ENCODE measurements around the gene DIO1.
A peak's percentile ranks its signal among the peaks of the same experiment; 100 is the strongest.

DIO1 gene

GRCh38 chr1:53895421-53895820, 1.4 kb downstream of the DIO1 start:
- DNase-seq: no peak

- no peak for DNase-seq
Observed at GRCh38 chr1:53896635-53897229, 2.7 kb downstream of the DIO1 start.

DNA sequence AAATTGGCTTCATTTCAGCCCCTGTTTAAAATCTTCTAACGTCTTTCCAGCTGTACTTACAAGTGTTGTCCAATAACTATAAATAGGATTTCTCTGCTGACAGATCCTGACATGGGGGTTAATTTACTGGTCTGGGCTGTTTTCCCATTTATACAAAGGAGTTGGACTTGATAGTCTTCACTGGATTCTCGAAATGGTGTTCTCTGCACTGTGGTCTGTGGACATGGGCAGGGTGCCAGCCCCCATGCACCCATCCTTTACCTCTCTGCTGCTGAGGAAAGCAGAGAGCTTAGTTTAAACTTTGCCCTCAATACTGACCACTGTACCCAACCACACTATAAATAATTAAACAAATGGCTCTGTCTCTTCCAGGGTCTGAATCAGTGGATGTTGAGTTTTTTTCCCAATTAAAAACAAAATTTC, 5.2 kb downstream of the DIO1 start:
- DNase-seq: no peak

GRCh38 chr1:53899708-53900107, 5.7 kb downstream of the DIO1 start:
- no peak for DNase-seq

- no peak for DNase-seq
Observed at GRCh38 chr1:53902235-53903138, 8.5 kb downstream of the DIO1 start.

- no peak for DNase-seq
Observed at GRCh38 chr1:53905509-53905908, 11.5 kb downstream of the DIO1 start.

GRCh38 chr1:53906121-53906520, 12.1 kb downstream of the DIO1 start:
- no peak for DNase-seq

GRCh38 chr1:53909946-53910345, 16.0 kb downstream of the DIO1 start:
- no peak for DNase-seq

- no peak for DNase-seq
Observed at GRCh38 chr1:53911442-53911841, 17.5 kb downstream of the DIO1 start.

DNA sequence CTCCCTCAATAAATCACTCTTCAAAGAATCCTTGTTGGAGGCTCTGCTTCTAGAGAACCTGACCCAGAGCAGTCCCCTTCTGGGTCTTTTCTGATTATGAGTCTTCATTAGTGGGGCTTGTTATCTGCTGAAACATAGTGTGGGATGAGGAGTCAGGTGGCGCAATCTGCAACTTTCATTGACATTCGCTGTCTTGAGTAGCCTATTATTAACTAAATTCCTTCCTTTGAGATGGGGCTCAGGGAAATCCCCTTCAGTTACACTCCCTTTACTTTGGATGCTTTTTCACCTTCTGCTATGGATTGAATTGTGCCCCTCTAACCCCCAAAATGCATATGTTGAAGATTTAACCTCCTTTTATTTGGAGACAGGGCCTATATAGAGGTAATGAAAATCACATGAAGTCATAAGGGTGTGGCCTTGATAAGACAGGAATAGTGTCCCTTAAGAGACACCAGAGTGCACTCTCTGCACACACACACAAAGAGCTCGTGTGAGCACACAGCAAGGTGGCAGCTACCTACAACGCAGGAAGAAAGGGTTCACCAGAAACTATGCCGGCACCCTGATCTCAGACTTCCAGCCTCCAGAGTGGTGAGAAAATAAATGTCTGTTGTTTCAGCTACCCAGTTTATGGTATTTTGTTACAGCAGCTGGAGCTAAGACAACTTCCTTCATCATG, 19.5 kb downstream of the DIO1 start:
- DNase-seq: no peak

DNA sequence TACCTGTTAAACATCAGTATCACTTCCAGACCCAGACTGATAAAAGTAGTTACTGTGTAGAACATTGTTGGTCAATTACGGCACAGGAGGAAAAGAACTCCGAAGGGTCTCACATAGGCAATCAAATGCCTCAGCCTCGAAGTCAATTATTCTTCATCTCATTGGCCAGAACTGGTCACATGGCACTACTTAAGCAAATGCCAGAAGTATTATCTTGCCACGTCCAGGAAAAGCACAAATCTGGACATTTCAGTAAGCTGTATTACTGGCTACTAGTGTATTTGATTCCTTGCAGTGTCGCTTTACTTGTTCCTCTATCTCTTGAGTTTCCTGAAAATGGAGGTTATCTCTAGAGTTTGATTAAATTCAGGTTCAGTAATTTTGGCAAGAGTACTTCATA, 24.4 kb downstream of the DIO1 start:
- DNase-seq: no peak

DNA sequence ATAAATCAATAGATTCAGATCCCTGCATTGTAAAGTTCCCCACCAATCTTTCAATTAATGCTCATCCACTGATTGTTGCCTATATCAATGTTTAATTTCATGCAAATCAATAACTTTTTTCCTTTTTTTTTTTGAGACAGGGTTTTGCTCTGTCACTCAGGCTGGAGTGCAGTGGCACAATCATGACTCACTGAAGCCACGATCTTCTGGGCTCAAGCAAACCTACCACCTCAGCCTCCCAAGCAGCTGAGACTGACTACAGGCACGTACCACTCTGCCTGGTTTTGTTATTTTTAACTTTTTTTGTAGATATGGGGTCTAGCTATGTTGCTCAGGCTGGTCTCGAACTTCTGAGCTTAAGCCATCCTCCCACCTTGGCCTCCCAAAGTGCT, 25.7 kb downstream of the DIO1 start:
- DNase-seq: peak in 1 of 2 experiments; percentile 4

GRCh38 chr1:53927376-53927881, 33.4 kb downstream of the DIO1 start:
- no peak for DNase-seq

GRCh38 chr1:53929246-53929960, 35.4 kb downstream of the DIO1 start:
- DNase-seq: no peak

- no peak for DNase-seq
Observed at GRCh38 chr1:53930932-53931331, 36.9 kb downstream of the DIO1 start.

DNA sequence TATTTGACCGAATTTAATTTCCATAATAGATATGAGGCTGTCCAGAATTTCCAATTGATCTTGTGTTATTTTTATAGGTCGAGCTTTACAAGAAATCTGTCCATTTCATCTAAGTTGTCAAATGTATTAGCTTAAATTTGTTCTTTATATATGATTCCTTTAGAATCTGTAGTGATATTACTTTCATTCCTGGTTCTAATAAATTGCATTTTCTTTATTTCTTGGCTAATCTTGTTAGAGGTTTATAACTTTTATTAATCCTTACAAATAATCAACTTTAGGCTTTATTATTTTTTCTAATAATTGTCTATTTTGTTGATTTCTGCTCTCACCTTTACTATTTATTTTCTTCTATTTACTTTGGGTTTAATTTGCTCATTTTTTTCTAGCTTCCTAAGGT, 37.5 kb downstream of the DIO1 start:
- DNase-seq: no peak

DNA sequence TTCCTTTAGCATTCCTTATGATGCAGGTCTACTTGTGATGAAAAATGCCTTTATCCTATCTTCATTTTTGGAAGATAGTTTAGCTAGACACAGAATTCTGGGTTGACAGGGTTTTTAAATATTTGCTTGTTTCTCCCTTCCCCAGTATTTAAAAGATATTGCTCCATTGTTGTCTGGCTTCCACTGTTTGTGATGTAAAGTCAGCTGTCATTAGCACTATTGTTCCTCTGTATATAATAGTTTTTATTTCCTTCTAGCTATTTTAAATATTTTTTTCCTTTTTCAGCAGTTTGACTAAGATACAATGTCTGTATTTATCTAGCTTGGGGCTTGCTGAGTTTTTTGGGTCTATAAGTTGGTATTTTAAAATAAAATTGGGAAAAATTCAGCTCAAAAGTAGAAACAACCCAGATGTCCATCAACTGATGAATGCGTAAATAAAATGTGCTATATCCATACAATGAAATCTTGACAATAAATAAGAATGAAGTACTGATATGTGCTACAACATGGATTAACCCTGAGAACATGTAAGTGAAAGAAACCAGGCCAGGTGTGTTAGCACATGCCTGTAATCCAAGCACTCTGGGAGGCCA, 40.3 kb downstream of the DIO1 start:
- DNase-seq: no peak

GRCh38 chr1:53936430-53936829, 42.4 kb downstream of the DIO1 start:
- no peak for DNase-seq

DNA sequence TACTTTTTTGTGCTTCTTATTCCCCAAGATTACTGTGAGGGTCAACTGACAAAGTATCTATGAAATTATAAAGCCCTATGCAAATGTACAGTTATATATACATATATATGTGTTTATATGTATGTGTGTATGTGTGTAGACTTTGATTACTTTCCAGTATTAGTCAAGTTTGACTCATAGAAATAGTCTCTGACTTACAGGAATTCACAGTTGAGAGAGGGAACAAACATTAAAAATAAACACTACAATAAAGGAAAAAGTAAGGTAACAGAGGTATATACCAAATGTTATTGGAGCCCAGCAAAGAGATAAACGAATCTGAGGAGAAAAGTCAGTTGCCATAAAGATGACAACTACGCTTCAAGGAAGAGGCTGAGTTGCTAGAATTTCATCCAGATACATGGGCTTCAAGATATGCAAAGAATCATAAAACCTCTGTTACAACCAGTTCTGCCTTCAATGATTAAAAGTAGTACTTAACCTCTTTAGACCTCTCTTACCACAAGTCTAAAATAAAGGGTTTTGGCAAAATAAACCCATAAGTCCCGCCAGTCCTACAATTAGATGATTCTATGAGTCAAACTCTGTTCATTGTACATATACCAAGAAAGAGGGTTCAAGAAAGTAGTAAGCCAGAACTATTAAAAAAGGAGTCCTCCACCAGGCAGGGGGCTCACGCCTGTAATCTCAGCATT, 44.3 kb downstream of the DIO1 start:
- no peak for DNase-seq

DNA sequence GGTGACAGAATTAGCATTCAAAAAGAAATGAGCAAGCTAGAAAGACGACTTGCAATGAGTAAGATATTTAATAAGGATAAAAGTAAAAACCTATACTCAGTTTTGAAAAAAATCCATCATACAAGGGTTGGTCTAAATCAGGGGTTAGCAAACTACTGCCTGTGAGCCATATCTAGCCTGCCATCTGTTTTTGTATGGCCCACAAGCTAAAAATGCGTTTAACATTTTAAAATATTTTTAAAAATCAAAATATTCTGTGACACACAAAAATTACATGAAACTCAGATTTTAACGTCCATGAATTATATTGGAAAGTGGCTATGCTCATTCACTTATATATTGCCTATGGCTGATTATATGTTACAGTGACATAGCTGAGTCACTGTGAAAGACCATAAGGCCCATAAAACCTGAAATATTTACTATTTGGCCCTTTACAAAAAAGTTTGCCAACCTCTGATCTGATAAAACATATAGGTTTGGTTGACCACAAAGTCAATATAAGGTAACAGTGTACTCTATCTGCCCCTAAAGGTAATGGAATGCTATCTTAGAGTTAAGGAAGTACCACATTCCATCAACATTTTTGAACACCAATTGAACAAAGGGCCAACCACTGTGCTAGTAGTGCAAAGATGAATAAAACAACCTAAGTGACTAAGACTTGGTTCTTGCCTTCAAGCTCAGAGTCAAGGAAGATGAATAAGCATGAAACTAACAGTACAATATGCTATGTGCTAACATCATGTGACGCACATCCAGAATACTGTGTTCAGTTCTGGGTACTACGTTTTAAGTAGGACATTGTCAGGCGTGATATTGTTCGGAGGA, 48.4 kb downstream of the DIO1 start:
- no peak for DNase-seq

DNA sequence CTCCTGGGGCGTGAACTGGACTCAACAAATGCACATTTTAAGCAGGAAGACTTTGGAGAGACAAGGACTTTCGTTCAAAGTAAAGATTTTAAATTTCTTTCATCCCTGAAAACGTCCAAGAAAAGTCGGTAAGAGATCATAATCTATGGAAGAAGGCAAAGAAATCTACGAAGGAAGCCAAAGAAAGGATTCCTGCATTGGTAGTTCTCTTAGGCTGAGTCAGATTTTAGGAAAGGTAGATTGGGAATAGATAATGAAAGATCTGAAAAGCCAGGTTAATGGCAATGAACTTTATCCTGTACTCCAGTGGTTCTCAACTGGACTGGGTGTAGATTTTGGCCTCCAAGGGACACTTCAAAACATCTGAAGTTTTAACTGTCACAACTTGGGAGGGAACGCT, 49.1 kb downstream of the DIO1 start:
- DNase-seq: no peak

All from activated CD4-positive, alpha-beta T cell treated with anti-CD3 and anti-CD28 coated beads, Interleukin-2, amount 50 U/mL, for 4 hours (primary cell).